HCT116 (cell line): ENCODE data around the gene C14orf180.

Experiments
- CEBPB ChIP-seq: IDR thresholded peaks from 2 replicates; pipeline ENCODE4 v1.6.1; 2012; ENCODE audit warnings: low read depth
- TF ChIP-seq, protein P1 (sequence below), 3 experiments: fragments of 200-600 bp in 1 of 3; sonication (generic) in 1 of 3; IDR thresholded peaks in 2 of 3; conservative IDR thresholded peaks in 1 of 3; 2 replicates each; pipeline ENCODE4 v1.5.1; 2012 to 2017; ENCODE audit warnings: low read depth in 2 of 3, low read length in 2 of 3, antibody characterized with exemption in 1 of 3, borderline replicate concordance in 1 of 3, control low read depth in 1 of 3, mild to moderate bottlenecking in 1 of 3, mixed read lengths in 1 of 3, mixed run types in 1 of 3, moderate library complexity in 1 of 3; ENCODE audit not compliant: insufficient read depth in 1 of 3
- TF ChIP-seq, protein P2 (sequence below): IDR thresholded peaks from 2 replicates; pipeline ENCODE4 v1.6.1; 2012; ENCODE audit warnings: low read depth

DNA sequence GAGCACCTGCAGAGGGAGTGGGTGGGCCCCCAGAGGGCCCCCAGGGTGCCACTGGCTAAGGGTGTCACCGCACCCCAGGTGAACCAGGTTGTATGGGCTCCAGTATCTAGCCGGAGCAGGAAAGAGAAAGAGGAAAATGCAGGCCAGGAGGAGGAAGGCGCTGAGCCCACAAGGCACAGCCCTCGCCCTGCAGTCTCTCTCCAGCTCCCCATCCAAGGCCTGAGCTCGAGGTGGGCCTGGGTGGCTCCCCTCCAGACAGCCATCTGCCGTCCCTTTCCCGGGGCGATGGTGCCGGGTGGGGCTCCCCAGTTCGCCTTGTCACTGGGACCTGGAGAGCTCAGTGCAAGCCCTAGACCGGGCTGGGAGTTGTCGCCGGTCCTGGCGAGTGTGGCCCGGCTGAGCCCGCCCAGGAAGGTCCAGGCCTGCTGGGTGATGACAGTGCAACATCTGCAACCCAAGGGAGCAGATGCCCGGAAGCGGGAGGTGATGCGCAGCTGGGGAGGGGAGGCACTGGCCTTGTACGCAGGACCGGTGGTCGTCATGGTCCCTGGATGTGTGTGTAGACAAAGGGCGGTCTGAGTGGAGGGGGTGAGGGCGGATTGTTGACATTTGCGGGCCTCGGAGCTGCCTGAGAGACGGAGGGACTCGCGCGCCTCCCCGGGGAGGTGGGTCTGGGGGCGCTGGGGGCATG, 24.3 kb downstream of the C14orf180 start:
- TF ChIP-seq, protein P1, sequence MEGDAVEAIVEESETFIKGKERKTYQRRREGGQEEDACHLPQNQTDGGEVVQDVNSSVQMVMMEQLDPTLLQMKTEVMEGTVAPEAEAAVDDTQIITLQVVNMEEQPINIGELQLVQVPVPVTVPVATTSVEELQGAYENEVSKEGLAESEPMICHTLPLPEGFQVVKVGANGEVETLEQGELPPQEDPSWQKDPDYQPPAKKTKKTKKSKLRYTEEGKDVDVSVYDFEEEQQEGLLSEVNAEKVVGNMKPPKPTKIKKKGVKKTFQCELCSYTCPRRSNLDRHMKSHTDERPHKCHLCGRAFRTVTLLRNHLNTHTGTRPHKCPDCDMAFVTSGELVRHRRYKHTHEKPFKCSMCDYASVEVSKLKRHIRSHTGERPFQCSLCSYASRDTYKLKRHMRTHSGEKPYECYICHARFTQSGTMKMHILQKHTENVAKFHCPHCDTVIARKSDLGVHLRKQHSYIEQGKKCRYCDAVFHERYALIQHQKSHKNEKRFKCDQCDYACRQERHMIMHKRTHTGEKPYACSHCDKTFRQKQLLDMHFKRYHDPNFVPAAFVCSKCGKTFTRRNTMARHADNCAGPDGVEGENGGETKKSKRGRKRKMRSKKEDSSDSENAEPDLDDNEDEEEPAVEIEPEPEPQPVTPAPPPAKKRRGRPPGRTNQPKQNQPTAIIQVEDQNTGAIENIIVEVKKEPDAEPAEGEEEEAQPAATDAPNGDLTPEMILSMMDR (IDR thresholded peaks at IDR 0.05 in 2 of 3, conservative IDR thresholded peaks at IDR 0.05 in 1 of 3; ENCODE audit: borderline replicate concordance in 1 of 3, insufficient read depth in 1 of 3, low read depth in 2 of 3, low read length in 2 of 3): no peak
- TF ChIP-seq CEBPB: no peak
- TF ChIP-seq, protein P2, sequence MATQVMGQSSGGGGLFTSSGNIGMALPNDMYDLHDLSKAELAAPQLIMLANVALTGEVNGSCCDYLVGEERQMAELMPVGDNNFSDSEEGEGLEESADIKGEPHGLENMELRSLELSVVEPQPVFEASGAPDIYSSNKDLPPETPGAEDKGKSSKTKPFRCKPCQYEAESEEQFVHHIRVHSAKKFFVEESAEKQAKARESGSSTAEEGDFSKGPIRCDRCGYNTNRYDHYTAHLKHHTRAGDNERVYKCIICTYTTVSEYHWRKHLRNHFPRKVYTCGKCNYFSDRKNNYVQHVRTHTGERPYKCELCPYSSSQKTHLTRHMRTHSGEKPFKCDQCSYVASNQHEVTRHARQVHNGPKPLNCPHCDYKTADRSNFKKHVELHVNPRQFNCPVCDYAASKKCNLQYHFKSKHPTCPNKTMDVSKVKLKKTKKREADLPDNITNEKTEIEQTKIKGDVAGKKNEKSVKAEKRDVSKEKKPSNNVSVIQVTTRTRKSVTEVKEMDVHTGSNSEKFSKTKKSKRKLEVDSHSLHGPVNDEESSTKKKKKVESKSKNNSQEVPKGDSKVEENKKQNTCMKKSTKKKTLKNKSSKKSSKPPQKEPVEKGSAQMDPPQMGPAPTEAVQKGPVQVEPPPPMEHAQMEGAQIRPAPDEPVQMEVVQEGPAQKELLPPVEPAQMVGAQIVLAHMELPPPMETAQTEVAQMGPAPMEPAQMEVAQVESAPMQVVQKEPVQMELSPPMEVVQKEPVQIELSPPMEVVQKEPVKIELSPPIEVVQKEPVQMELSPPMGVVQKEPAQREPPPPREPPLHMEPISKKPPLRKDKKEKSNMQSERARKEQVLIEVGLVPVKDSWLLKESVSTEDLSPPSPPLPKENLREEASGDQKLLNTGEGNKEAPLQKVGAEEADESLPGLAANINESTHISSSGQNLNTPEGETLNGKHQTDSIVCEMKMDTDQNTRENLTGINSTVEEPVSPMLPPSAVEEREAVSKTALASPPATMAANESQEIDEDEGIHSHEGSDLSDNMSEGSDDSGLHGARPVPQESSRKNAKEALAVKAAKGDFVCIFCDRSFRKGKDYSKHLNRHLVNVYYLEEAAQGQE: no peak
